Motor neuron (in vitro differentiated cells): Measurements from ENCODE around the gene RB1. TPM values are rescaled to one million over a fixed set of nuclear protein-coding genes. Genes with fewer than 3 reads are reported as not detected.

Experiments used
- ATAC-seq, 8 experiments: fragments of 200-7000 bp; cut with Tn5 transposase; replicated peaks in 6 of 8; 2 replicates each; pipeline ENCODE4 v1.8.0; 2021; ENCODE audit warnings: mild to moderate bottlenecking in 8 of 8, moderate library complexity in 8 of 8
- H3K27ac ChIP-seq, 2 donors: fragments of 250-450 bp; sonication (Bioruptor Pico); 2 replicates each; pipeline ENCODE4 v1.9.0; 2021; ENCODE audit warnings: antibody characterized with exemption in 2 of 2, mild to moderate bottlenecking in 2 of 2, moderate library complexity in 1 of 2
- H3K4me1 ChIP-seq, 2 donors: fragments of 250-450 bp; sonication (Bioruptor Pico); replicated peaks in 1 of 2; 2 replicates each; pipeline ENCODE4 v1.6.1; 2021; ENCODE audit warnings: antibody characterized with exemption in 2 of 2, mild to moderate bottlenecking in 2 of 2, moderate library complexity in 1 of 2
- H3K4me3 ChIP-seq, 5 donors: fragments of 250-450 bp; sonication (Bioruptor Pico); 2 replicates each; pipeline ENCODE4 v1.9.0; 2021; ENCODE audit warnings: antibody characterized with exemption in 5 of 5, mild to moderate bottlenecking in 5 of 5, moderate library complexity in 4 of 5
- WGBS, 10 experiments: fragments of 450-650 bp; shearing (Covaris generic); methylation state at CpG; one replicate each; pipeline ENCODE4 v1.0.0; 2022; 5-methylcytosine and 5-hydroxymethylcytosine counted together
- in situ Hi-C, 9 experiments: fragments of 400-800 bp; cut with MboI; loops; one replicate each; pipeline ENCODE4 v1.15.0; 2021; ENCODE audit warnings: low sequenced_read_pairs in 9 of 9, low pct_unique_long_range_greater_than_20kb in 2 of 9; ENCODE audit not compliant: unreplicated experiment in 9 of 9
- total RNA-seq, 8 experiments: library from RNA; unstranded; fragments of 300-600 nt; gene quantifications; 2 replicates each; pipeline versions ENCODE4 v1.2.3 to v1.2.4, GENCODE V29; 2022

The RB1 gene
- total RNA-seq, 8 experiments from 2014 or later = 20.1 to 47.5 (median 23.2) TPM

DNA sequence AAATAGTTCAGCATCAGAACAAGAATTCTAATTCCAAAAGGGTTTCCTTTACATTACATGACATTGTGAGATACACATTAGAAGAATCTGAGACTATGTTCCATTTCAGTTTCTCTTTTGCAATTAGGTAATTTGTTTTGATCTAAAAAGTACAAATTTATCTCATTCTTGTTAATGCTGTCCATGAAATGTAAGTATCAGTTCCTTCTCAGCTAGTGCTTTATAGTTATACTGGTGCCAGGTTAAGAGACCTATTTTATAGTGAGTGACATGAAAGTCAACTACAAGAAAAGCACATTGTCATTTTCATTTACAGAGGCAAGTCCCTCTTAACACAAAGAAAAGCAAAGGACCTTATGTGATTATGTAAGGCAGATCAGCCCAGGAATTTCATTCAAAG is 185.4 kb downstream of the RB1 start:
- H3K4me1 ChIP-seq = no peaks in the 10 kb centered on the region
- in situ Hi-C loops = no loop called here
- H3K4me3 ChIP-seq = no peak overlapping the region
- no peak for ATAC-seq
- no peak overlapping the region for H3K27ac ChIP-seq

DNA sequence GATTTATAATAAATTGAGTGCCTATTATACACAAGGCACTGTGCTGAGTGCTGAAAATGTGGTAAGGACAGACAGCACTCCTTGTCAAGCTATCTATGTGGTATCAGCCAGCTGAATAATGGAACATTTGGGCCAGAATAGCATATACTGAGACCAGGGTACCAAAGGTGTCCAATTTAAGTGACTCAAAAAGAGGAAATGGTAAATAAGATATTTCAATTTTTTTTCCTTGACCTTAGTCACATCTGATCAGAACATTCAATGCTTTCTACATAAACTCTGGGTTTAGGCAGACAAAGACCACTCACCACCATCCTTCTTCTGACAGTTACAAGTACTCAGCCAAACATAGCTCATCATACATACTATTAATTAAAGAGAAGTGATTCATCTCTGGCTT is 186.1 kb downstream of the RB1 start:
- ATAC-seq = no peak
- Histone ChIP-seq H3K4me1 (no peaks in the 10 kb centered on the region), H3K27ac (no peak overlapping the region), H3K4me3 (no peak overlapping the region)
- in situ Hi-C loops = no loop called here

DNA sequence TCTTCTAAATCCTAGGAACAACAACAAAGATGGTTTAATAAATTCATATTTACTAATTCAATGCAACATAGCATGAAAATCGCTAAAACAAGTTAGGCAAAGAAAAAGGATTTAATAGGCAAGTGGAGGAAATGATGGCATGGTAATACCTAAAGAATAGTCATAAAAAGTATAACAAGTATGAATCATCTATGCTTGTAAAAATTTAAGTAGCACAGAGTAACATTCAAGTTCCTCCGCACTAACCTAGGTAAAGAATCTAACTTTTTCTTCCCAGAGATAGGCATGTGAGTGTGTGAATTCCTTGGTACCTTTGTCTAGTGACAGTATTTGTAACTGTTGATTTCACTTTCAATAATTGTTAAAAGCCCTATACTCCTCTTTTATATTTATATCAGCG is 186.7 kb downstream of the RB1 start:
- in situ Hi-C loops = no loop called here

DNA sequence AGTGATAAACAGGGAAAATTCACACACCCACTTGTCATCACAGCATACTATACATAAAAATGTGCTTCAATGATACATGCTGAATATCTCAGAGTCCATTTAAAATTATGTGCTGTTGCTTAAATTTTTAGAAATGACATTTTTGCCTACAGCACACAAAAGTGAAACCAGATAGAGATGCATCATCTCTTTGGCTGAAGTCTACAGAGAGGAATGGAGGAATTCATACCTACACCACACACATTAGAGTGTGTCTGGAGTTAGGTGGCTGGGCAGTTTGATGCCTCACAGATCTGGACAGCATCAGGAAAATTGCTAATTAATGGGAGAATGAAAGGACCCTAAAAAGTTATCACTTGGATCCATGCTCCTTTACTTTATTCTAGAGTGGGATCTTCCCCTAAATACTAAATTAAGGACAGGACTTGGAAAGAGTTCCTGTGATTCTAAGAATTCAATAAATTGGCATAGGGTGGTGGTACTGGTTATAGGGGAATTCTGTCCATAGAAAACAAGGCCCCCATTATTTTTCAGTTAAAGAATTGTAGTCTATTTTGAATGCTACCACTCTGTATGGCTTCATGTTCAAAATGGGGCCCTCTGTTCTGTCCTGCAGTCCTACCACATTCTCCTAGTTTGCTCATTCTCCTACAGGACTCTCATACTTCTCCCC is 188.0 kb downstream of the RB1 start:
- in situ Hi-C loops = no loop called here
- Histone ChIP-seq H3K27ac (no peak overlapping the region), H3K4me3 (no peak overlapping the region), H3K4me1 (no peaks in the 10 kb centered on the region)
- ATAC-seq = peak in 1 of 8 experiments; percentile 9

More for the DNA sequence above, 186.7 kb downstream of the RB1 start:
- no peak overlapping the region for H3K4me3 ChIP-seq
- no peak for ATAC-seq
- H3K27ac ChIP-seq = no peak overlapping the region
- 73 to 100% (median 96%) methylated on average over 1 to 3 of the region's 3 CpGs; no CpG with 5 or more reads in 1 of the 10 experiments for WGBS, 10 experiments
- H3K4me1 ChIP-seq = no peaks in the 10 kb centered on the region

DNA sequence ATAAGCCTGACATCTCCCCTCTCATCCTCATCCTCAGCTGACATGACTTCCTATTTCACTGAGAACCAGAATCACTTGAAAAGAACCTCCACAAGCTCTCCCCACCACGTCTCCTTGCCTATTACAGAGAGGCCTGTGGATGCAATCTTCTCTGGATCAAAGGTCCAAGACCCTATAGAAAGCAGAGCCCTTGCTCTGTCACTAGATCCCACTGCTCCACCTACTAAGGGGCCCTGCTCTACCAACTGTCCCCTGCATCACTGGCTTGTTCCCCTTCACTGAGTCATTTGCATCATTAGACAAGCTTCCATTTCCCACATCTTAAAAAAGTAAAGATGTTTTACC is 188.5 kb downstream of the RB1 start:
- H3K4me1 ChIP-seq = no peaks in the 10 kb centered on the region
- peak in 3 of 8 experiments; percentile 27 to 35 (median 28) for ATAC-seq
- H3K27ac ChIP-seq = no peak overlapping the region
- no peak overlapping the region for H3K4me3 ChIP-seq
- in situ Hi-C loops = no loop called here
- WGBS, 10 experiments = 0 to 83% (median 55%) methylated on average over 1 of the region's 1 CpG; no CpG with 5 or more reads in 7 of the 10 experiments

DNA sequence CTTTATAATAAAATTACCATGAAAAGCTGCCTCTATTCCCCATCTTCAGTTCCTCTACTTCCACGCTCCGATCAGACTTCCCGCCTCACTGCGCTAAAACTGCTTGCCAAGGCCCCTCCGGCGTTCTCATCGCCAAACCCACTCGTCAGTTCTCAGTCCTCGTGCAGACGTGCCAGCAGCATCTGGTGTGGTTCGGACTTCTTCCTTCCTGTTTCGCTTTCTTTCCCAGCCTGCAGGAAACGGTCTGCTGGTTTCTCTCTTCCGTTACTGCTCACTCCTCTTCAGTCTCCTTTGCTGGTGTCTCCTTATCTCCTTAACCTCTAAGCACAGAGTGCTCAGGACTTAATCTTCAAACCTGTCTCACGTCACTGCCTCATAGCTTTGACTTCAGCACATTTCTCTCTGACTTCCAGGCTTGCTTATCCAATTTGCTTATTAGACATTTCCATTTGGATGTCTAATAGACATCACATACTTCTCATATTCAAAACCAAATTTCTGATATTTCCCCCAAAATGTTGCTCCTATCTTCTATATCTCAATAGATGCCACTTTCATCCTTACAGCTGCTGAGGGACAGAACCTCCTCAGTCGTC is 189.0 kb downstream of the RB1 start:
- H3K27ac ChIP-seq = no peak overlapping the region
- no peaks in the 10 kb centered on the region for H3K4me1 ChIP-seq
- H3K4me3 ChIP-seq = no peak overlapping the region
- WGBS, 10 experiments = 0 to 91% (median 79%) methylated on average over 2 to 16 of the region's 16 CpGs; no CpG with 5 or more reads in 1 of the 10 experiments
- in situ Hi-C loops = no loop called here
- ATAC-seq = peak in 3 of 8 experiments; percentile 81 to 94 (median 88)

DNA sequence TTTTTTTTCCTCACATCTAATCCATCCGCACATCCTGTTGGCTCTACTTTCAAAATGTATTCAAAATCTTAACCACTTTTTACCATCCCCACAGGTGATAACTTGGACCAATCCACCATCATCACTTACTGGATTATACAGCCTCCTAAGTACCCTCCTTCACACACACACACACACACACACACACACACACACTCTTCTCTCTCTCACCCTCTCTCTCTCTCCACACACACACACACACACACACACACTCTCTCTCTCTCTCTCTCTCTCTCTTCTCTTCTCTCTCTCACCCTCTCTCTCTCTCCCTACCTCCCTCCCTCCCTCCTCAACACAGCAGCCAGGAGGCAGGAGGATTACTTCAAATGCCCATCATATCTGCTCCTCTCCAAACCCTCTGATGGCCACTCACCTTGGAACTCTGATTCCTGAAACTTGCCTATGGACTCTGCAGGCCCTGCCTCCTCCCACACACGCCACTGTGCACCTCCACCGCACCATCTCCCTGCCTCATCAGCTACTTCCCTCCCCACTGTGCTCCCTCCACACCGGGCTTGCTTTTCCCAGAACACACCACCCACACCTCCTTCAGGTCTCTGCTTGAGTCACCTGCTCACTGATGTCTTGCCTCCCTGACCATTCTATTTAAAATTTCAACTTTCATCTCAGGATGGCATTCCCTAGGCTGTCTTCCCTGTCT is 189.7 kb downstream of the RB1 start:
- ATAC-seq = peak in 3 of 8 experiments; percentile 10 to 23 (median 13)
- WGBS, 10 experiments = 44 to 100% (median 77%) methylated on average over 1 to 4 of the region's 4 CpGs; no CpG with 5 or more reads in 2 of the 10 experiments
- H3K4me1 ChIP-seq = no peaks in the 10 kb centered on the region
- no peak overlapping the region for H3K27ac ChIP-seq
- no peak overlapping the region for H3K4me3 ChIP-seq
- in situ Hi-C loops = no loop called here

DNA sequence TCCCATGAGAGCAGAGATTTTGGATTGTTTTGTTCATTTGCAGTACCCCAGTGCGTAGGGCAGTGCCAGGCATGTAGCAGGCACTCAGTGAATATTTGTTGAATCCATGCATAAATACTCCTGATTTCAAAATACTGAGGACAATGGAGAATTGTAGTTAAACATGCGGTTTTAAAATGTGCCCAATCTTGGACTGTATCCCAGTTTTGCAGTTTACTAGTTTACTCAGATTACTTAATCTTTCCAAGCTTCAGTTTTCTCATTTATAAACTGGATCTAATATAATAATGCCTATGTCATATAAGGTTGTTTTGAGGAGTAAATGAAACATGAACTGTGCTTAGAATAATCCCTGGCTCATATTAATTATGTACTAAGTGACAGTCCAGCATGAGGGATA is 190.3 kb downstream of the RB1 start:
- ATAC-seq = peak in 1 of 8 experiments; percentile 15
- in situ Hi-C loops = no loop called here

DNA sequence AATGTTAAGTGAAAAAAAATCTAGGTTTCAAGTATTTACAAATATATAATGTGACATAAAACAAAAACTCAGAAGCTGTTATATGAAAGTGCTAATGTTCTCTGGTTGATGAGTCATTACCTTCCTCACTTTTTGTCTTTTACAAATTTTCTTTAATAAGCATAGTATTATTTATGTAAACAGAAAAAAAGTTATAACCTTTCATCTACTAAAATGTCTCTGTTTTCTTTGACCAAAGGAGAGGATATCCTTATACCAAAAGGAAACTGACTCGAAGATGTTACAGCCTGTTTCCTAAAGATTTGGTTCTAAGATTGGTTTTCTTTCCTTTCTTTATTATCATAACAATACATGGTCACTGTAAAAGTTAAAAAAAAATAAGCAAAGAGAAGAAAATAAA is 191.3 kb downstream of the RB1 start:
- H3K27ac ChIP-seq = no peak overlapping the region
- WGBS, 10 experiments = 58 to 100% (median 91%) methylated on average over 1 of the region's 1 CpG
- no peak overlapping the region for H3K4me3 ChIP-seq
- ATAC-seq = no peak
- in situ Hi-C loops = no loop called here
- no peaks in the 10 kb centered on the region for H3K4me1 ChIP-seq

More for the DNA sequence above, 190.3 kb downstream of the RB1 start:
- Histone ChIP-seq H3K4me3 (no peak overlapping the region), H3K27ac (no peak overlapping the region), H3K4me1 (no peaks in the 10 kb centered on the region)
- WGBS, 10 experiments = 13 to 100% (median 87%) methylated on average over 1 to 2 of the region's 2 CpGs; no CpG with 5 or more reads in 2 of the 10 experiments

DNA sequence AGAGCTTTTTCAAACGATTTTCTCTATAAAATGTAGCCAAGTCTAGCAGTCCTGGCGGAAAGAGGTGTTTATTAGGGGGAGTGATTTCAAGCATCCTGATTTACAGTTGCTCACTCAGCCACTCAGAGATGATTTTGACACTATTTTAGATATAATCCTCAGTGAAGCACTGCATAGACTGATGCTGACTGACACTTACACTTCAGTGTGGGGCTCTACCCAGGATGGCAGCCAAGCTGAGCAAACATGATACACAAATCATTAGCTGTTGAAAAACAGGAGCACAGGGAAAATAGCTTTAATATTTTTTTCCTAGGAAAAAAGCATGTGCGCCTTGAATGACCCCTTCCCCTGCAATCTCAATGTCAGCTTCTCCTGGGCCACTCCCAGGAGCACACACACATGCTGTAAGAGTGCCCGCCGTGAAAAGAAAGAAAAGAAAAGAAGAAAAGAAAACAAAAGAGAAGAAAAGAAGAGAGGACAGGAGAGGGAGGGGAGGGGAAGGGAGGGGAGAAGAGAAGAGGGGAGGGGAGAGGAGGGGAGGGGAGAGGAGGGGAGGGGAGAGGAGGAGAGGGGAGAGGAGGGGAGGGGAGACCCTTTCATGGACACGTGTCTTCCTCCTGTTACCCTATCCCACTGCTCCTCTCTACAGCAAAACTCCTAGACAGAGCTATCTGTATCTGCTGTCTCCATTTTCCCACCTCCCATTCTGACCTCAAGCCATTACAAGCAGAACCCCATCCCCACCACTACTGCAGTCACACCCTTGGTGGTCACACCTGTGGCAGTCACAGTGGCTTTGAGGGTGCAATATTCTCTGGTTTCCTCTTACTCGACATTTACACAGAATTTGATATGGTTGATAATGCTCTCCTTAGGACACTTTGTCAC is 193.0 kb downstream of the RB1 start:
- ATAC-seq = peak in 5 of 8 experiments; percentile 30 to 63 (median 39)
- Histone ChIP-seq H3K4me3 (no peak overlapping the region), H3K27ac (no peak overlapping the region), H3K4me1 (no peaks in the 10 kb centered on the region)
- in situ Hi-C loops = no loop called here
- 55 to 100% (median 85%) methylated on average over 1 to 6 of the region's 7 CpGs; no CpG with 5 or more reads in 1 of the 10 experiments for WGBS, 10 experiments

DNA sequence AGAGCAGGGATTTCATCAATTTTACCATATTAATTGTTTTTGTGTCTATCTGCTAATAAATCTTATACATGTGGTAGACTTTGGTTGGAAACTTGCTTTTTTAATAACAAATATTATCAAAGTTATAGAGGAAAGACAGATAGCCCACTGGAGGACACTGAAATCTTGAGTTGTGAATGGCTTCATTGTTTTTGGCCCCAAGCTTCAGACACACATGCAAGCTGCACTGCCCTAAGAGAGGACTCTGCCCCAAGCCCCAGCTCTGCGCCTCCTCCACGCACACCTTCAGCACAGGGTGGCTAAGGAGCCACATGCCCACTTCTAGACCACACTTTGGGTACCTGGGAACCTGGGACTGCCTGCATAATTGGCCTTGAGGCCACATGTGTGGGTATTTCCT is 194.1 kb downstream of the RB1 start:
- in situ Hi-C loops = no loop called here

DNA sequence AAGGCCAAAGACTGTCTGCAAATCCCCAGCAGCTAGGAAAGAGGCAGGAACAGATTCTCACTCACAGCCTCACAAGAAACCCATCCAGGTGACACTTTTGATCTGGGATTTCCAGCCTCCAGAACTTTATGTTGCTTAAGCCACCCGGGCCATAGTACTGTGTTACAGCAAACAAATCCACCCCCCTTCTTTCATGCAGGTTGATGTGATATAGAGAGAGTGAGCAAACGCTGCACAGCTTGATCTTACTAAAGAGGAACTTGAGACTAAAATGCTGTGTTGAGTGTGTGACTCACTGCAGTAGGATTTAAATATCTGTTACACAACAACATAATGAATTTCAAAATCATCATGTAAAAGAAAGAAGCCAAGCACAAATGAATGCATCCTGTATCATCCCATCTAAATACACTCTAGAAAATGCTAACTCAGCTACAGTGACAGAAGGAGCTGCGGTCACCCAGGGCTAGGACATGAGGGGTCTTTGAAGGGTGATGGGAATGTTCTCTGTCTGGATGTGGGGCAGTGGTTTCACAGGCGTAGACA is 197.2 kb downstream of the RB1 start:
- Histone ChIP-seq H3K4me3 (no peak overlapping the region), H3K27ac (no peak overlapping the region), H3K4me1 (no peaks in the 10 kb centered on the region)
- peak in 7 of 8 experiments; percentile 14 to 95 (median 63) for ATAC-seq
- 0 to 100% (median 80%) methylated on average over 1 to 3 of the region's 4 CpGs; no CpG with 5 or more reads in 3 of the 10 experiments for WGBS, 10 experiments
- in situ Hi-C loops = no loop called here

More for the DNA sequence above, 194.1 kb downstream of the RB1 start:
- Histone ChIP-seq H3K4me1 (no peaks in the 10 kb centered on the region), H3K4me3 (no peak overlapping the region), H3K27ac (no peak overlapping the region)
- ATAC-seq = no peak
- no CpG with 5 or more reads among the region's 2 CpGs for WGBS, 10 experiments
